ENCODE results near the gene BCL11A.

- no peak for TF ChIP-seq CTCF (IDR thresholded peaks at IDR 0.05; ENCODE audit: insufficient read depth, low read length, poor library complexity, severe bottlenecking)
- no peak for TF ChIP-seq EZH2phosphoT487 (conservative IDR thresholded peaks at IDR 0.05; ENCODE audit: low read length)
Measured at GRCh38 chr2:60437080-60437696, 116.3 kb downstream of the BCL11A start.

All from SU-DHL-6 (cell line).